Activated T-helper 1 cell treated with anti-CD3 and anti-CD28 coated beads, Interleukin-2, amount 50 U/mL, for 16 hours (primary cell): ENCODE data around the gene DHFR2.
"Not testable (repeated sequence)": the region's sequence is repeated elsewhere in the genome, so short reads cannot be mapped to it uniquely, and the experiment has no call there.

Source experiments
- DNase-seq, 2 donors: peaks; one replicate each; pipeline ENCODE4 v3.0.0-alpha.2; 2020; ENCODE audit warnings: low read depth in 1 of 2, low spot score in 1 of 2

The DHFR2 gene

DNA sequence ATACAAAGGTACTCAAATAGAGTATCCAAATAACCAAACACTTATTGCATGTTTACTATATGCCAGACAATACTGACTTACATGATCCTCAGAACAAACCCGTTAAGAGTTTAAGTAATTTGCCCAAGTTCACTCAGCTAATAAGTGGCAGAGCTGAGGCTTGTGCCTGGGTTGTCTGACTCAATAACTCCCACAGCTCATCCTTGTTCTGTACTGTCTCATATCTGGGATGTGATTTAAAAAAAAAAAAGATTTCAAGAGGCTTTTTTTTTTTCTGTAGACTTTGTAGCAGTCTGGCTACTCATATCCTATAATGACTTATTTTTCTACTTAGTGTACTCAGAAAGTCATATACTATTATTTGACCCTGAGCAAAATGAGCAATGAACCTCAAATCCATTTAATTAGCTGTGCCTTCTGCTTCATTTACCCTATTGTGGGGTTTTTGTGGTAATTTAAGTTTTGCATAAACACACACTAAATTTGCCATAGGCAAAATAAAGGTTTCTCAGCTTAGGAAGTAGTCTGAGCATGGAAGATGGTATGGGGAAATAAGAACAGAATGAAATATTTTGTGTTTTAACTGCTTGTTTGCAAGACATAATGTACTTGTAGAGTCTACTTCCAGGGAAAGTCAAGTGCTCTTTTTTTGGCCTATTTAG lies 3.2 kb upstream of the DHFR2 start:
- DNase-seq: no peak

DNA sequence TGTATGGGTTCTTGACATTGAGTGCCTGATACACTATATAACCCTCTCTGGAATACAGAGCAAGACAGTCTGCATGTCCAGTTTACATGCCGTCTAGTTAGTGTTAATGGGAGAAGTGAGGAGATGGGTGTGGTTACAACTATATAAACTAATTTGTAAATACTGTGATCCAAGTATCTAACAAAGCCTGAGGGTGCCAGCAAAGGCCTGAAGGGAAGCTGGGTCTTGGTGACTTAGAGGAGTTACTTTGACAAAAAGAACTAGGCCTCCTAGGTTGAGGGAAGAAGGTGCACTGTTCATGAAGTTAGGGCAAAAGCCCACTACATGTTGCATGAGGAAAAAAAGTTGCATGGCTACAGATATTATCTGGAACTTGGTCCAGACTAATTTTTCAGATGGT lies 2.4 kb upstream of the DHFR2 start:
- DNase-seq: no peak

DNA sequence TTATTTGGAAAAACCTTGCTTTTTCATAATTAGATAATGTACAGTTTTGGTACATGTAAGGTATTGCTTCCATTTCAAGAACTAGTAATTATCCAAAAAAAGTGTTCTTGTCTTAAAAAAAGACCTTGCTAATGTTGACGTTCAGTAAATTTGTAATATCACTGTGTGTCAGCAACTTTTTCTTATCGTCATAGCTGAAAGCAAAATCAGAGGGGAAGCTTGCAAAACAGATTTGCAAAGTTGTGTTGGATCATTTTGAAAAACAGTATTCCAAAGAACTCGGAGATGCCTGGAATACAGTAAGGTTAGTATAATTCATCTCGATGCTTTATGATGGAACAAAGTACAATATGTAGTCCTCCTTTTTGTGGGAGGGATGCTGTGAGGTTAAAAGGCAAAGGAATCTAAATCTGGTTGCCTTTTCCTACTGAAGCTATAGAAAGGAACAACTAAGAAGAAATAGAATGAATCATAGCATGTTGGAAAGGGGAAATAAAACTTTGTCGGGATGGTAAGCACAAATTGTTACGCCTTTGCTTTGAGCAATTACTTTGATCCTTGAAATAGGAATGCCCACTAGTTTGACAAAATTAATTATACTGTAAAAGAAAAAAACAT lies 1.6 kb upstream of the DHFR2 start:
- DNase-seq: no peak

DNA sequence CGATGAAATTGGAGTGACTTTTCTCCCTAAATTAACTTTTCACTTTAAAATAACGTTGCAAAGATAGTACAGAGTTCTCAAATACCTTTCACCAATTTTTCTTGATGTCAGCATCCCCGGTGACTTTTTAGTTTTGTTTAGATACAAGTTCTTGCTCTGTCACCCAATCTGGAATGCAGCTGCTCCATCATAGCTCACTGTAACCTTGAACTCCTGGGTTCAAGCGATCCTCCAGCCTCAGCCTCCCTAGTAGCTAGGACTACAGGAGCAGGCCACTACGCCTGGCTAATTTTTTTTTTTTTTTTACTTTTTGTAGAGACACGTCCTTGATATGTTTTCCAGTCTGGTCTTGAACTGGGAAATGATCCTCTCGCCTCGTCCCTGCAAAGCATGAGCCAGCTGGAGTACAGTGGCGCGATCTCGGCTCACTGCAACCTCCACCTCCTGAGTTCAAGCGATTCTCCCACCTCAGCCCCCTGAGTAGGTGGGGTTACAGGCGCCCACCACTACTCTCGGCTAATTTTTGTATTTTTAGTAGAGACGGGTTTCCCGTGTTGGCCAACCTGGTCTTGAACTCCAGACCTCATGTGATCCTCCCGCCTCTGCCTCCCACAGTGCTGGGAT lies 892 bp upstream of the DHFR2 start:
- DNase-seq: no peak

DNA sequence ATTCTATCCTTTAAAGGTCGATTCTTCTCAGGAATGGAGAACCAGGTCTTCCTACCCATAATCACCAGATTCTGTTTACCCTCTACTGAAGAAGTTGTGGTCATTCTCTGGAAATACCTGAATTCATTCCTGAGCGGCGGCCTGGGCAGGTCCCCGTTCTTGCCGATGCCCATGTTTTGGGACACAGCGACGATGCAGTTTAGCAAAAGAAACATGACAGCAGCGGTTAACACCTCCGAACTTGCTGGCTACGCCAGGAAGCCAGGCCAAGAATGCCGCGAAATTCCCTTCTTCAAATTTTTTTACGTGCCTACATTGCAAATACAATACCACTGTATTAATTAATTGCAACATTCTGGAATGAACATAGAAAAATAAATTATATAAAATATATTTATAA lies 1.4 kb downstream of the DHFR2 start:
- no peak for DNase-seq

DNA sequence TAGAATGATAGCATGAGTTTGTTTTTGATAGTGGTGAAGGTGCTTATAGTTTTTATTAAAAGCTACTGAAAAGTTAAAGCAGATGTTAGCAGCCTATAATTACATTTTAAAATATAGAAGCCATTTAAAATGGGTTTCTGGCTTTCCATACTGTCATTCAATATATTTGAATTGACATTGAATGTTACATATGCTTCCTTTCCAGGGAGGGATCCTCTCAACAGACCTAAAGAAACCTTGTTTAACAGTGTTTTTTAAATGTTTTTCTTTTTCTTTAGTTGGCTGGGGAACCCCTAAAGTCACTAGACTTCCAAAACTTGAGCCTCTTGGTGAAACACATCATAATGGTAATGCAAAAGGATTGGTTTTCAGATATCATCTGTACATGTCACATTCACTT lies 12.2 kb downstream of the DHFR2 start:
- no peak for DNase-seq

DNA sequence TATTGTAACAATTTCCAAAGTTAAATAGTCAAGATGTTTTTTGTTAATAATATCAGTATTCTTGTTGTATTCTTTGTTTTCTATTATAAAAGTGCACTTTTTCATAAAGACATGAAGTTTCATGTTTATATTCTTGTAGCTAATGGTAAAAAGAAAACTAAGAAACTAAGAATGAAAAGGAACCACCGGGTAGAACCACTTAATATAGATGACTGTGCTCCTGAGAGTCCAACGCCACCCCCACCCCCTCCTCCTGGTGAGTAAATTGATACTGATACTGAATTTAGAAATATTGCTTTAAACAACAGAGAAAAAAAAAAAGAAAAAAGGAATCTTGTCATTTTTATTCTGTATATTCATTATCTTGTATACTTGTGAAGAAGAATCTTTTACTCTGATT lies 13.4 kb downstream of the DHFR2 start:
- no peak for DNase-seq

DNA sequence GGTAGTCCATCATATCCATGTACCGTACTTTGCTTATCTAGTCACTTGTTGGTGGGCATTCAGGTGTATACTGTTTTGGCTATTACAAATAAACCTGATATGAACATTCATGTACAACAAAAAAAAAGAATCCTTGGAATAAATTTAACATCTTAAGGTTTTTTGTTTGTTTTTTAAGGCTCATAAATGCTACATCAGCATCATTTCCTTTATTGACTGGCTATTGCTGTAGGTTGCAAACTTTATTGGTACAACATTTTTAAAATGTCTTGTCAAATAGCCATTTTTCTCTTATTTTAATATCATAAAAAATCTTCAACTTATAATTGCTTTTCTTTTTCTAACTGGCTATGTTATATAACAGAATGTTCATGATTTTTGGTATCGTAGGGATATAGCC lies 16.2 kb downstream of the DHFR2 start:
- DNase-seq: no peak

DNA sequence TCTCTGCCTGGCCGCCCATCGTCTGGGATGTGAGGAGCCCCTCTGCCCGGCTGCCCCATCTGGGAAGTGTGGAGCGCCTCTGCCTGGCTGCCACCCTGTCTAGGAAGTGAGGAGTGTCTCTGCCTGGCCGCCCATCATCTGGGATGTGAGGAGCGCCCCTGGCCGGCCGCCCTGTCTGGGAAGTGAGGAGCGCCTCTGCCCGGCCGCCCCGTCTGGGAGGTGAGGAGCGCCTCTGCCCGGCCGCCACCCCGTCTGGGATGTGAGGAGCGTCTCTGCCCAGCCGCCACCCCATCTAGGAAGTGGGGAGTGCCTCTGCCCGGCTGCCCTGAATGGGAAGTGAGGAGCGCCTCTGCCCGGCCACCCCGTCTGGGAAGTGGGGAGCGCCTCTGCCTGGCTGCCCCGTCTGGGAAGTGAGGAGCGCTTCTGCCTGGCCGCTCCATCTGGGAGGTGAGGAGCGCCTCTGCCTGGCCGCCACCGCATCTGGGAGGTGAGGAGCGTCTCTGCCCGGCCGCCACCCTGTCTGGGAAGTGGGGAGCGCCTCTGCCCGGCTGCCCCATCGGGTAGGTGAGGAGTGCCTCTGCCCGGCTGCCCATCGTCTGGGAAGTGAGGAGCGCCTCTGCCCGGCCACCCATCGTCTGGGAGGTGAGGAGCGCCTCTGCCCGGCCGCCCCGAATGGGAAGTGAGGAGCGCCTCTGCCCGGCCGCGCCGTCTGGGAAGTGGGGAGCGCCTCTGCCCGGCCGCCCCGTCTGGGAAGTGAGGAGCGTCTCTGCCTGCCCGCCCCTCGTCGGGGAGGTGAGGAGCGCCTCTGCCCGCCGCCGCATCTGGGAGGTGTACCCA lies 18.4 kb downstream of the DHFR2 start:
- not testable (repeated sequence) for DNase-seq

DNA sequence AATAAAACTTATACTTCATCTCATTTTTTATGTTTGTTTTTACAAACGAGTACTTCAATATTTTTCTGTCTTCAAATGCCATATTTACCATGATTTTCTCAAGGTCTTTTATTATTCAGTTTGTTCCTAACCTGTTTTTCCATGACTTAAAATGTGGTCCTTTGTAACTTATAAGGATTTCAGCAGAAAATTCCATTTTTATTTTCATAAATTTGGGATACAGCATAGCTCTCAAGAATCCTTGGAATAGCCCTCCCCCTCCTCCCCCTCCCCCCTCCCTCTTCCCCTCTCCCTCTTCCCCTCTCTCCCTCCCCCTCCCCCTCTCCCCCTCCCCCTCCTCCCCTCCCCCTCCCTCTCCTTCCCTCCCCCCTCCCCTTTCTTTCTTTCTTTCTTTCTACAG lies 19.4 kb downstream of the DHFR2 start:
- DNase-seq: no peak

DNA sequence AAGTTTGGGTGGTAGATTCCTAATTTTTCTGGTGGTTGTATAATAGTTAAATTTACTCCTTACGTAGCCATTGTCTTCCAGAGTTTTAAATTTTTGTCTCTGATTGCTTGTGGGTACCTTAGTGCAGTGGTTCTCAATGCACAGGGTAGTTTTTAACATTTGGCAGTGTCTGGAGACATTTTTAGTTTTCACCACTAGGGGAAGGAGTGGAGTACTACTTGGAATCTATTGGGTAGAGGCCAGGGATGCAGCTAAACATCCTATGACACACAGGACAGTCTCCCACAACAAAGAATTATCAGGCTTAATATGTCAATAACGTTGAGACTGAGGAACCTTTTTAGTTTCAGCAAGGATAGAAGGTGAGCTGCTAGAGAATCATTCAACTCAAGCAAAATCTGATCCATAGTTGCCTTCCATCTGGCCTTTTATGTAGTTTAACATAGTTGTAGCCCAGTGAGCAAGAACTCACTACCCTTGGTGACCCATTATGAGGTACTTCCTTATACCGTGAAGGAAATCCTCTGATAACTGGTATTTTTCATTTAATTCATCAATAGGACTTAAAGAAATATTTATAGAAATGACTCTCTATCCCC lies 25.7 kb downstream of the DHFR2 start:
- no peak for DNase-seq

DNA sequence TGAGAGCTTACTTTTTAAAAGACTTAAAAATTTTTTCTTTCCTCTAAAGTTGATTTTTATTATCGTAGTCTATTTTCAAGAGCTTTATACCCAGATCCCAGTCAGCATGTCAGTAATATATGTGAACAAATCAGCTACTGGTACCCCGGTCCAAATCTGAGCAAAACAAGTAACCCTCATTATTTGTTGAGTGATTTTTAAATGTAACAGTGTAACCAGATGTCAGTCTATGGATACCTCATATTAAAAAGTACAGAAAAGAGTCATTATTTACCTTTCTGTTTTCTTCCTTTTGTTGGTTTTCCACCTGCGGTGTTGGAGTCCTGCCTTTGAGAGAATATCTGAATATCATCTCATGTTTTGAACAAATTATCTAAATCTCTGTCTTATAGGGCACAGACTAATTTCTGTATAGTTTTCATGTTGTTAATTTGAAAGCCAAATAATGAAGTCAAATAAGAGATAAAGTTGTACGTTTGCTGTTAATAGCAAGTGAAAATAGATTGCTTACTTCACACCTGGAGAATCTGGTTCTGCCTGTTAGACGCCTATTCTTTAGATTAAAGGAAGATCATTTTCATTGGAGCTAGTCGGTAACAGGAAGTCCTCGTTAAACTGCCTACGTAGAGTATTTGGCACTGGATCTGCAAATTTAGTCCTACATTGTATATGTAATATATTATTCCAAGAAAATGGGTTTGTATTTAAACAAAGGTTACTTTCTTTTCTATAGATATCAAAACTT lies 34.5 kb downstream of the DHFR2 start, which contains the start of gene STX19:
TSS of gene STX19 (minus strand) at position 505 of the 745 bp plus-strand sequence. CDS start 13,328 bp downstream, outside the sequence.
- DNase-seq: no peak

DNA sequence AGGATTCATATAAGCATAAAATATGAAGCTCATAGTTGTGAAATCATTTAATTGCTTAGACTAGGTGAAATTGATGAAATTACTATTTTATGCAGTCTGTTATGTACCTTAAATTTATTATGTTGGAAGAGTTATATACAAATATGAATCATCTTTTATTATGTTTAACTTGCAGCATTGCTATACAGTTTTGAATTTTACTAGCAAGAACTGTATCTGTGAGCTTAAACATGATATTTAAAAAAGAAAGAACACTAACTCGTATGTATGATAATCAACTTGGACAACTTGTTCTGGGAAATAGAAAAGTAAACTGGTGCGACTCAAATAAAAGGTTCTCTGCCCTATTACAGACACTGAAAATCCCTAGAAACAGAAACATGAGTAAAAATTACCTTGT lies 36.1 kb downstream of the DHFR2 start:
- DNase-seq: no peak

DNA sequence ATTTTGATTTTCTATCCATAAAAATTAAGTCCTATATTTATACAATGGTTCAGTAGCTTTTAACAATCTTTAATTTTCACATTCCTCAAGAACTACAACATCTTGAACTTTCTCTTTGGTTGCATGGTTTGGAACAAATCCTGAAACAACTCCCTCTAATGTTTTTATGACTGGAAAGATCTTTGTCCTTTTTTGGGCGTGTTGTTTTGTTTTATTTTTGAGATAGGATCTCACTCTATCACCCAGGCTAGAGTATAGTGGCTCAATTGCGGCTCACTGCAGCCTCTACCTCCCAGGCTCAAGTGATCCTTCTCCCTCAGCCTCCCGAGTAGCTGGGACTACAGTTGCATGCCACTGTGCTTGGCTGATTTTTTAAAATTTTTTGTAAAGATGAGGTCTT lies 38.3 kb downstream of the DHFR2 start:
- DNase-seq: no peak

DNA sequence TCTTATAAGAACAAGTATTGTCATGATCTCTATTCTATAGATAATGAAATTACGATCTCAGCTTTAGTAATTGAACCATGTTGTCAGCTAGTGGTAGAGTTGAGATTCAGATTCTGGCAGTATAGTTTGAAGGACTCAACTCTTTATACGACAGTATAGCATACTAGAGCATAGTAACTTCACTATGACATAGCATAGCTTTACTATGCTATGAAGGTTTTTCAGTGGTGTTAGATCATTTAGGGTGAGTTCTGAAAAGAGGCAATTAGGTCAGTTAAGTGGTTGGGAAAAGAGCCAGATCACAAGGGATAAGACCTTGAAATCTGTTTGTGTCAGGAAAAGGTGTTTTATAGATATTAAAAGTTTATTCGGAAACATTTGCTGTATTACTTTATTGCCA lies 42.4 kb downstream of the DHFR2 start:
- no peak for DNase-seq

DNA sequence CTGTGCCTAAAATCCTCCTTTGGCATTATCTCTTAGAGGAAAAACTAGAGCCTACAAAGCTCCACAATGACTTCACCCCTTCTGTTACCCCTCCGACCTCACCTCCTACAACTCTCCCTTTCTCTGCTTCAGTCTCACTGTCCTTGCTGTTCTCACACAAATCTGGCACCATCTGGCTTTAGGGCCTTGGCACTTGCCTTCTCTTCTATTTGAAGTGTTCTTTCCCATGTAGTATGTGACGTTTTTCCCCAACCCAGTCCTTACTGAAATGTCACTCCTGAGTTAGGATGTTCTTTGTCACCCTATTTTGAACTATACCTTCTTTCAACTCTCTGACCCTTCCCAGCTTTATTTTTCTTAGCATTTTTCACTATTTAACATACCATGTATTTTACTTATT lies 43.1 kb downstream of the DHFR2 start:
- no peak for DNase-seq

DNA sequence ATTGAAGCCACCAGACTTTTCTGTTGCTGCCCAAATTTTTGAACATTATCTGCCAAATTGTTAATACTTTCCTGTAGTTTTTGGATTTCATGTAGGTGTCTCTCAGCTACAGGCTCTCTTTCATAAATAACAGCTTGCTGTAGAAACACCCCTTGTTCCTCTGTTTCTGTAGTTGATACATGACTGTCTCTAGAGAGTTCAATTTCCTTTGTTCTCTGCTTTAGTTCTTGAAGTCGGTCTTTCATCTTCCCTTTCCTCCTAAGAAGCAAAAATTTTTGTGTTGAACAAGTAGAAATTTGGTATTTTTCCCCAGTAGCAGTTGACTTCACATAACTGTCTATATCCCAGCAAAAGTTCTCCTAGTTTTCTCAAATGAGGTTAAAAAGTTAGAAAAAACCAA lies 47.7 kb downstream of the DHFR2 start:
- no peak for DNase-seq

DNA sequence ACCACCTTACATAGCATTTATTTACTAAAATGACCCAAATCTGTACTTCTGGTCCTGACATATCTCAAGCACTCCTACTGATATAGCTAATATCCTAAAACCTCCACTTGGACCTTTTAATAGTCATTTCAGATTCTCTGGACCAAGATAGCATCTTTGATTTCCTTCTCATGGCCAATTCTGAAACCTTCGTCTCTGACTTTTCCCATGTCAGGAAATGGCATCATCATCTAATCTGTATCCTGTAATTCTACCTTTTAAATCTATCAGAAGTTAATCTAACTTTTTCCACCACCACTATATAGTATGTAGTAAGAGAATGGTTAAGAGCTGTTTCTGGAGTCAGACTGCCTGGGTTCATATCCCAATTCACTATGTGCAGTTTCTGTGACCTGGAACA lies 50.5 kb downstream of the DHFR2 start:
- no peak for DNase-seq

DNA sequence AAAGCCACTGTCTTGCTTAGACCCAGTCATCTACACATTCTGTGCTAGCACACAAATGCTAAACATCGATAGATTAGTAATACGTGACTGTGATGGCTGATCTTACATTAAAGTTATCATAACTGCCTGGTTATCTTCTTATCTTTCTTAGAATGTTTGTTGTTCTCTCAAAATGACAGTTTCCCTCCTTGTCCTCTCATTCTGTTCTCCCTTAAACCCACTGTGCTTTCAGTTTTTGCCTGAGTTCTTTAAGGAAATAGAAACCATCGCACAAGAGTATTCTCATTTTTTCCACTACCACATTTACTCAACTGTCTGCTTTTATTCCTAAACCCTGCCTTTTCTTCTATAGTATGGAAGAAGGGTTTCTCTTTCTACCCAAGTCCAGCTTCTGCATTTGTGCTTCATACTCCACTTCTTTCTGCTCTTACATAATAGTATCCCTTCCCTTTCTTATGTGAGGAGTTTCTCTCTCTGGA lies 51.4 kb downstream of the DHFR2 start:
- no peak for DNase-seq

DNA sequence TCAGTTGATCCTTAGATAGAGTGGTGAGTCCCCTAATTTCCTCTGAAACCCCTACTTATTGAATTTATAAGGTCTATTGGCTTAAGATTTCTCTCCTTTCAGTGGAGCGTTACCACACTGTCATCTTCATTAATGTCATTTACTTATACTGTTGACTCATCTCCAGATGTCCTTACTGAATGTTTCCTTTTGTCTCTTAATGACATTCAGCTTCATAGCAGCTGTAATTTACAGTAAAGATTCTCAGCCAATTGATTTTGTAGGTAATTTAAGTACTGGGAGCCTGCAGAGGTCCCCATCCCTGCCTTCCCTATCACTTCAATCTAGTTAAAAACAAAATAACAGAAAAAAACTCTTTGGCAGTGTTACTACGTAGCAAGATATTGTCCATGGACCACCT lies 53.1 kb downstream of the DHFR2 start:
- DNase-seq: no peak

DNA sequence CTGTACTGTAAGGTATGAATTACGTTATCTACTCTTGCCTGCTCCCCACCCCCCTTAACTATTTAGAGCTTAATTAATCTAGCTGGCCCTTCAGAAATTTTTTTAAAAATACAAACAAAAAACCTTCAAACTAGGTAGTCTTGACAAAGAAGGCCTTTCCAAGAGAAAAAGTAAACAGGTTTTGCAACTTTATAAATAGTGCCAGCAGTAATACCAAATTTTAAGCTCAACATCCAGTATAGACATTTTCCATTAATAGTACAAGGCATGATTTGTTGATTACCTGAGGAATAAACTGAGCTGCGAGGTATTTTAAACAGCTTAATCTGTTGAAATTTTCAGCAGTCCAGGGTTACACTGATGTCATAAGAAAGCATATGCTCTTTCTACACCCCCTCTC lies 54.5 kb downstream of the DHFR2 start:
- DNase-seq: no peak
